T47D (cell line): ENCODE measurements around the gene IGSF3.
"Not testable (repeated sequence)": the region's sequence is repeated elsewhere in the genome, so short reads cannot be mapped to it uniquely, and the experiment has no call there.

Experiments used
- DNase-seq, 2 experiments: peaks; one replicate each; pipeline versions ENCODE4 v3.0.0 to v3.0.0-alpha.2; 2011 to 2012; ENCODE audit warnings: low read depth in 1 of 2, low spot score in 1 of 2
- JUND ChIP-seq: IDR thresholded peaks from 2 replicates; pipeline ENCODE4 v1.6.1; 2012; ENCODE audit warnings: low read depth
- in situ Hi-C: cut with HindIII; loops from 2 replicates; pipeline ENCODE4 v1.10.0; 2016; ENCODE audit warnings: low sequenced_read_pairs, low pct_unique_long_range_greater_than_20kb

IGSF3 gene

GRCh38 chr1:116624040-116624439, 43.5 kb downstream of the IGSF3 start:
- in situ Hi-C loops = no loop called here
- no peak for TF ChIP-seq JUND
- DNase-seq = no peak

DNA sequence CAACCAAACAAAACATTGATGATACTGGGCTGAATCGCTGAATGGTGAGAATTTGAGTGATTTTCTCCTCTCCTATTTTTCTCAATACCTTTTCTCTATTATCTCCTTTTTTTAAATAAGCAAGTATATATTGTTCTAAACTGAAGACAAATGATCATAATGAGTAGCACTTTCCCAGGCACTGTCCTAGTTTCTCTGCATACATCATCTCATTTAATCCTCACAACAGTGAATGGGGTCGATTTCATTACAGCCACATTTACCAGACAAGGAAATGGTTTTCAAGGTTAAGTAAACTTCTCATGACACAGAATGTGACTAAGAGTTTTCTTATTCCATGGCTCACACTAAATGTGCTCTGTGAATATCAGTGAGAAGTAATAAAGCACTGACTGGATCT, 45.0 kb downstream of the IGSF3 start:
- DNase-seq, in situ Hi-C loops: not testable (repeated sequence)

- in situ Hi-C loops, DNase-seq: not testable (repeated sequence)
Observed at GRCh38 chr1:116621756-116622155, 45.8 kb downstream of the IGSF3 start.

DNA sequence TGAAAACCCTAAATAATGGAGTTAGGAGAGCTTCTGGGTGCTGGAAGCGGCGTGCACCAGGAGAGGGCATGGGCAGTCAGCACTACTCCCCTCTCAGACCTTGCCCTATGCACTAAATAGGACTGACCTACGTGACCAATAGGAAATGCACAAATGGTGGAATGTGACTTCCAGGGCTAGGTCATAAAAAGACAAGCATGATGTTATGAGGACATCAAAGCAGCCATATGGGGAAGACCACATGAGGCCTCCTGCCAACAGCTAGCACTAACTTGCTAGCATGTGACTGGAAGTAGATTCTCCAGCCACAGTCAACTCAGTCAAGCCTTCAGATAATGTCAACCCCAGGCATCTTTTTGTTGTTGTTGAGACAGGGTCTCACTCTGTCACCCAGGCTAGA, 47.1 kb downstream of the IGSF3 start:
- DNase-seq, in situ Hi-C loops: not testable (repeated sequence)

GRCh38 chr1:116619106-116619505, 48.4 kb downstream of the IGSF3 start:
- peak in 1 of 2 experiments; percentile 85 for DNase-seq
- in situ Hi-C loops = not testable (repeated sequence)

DNA sequence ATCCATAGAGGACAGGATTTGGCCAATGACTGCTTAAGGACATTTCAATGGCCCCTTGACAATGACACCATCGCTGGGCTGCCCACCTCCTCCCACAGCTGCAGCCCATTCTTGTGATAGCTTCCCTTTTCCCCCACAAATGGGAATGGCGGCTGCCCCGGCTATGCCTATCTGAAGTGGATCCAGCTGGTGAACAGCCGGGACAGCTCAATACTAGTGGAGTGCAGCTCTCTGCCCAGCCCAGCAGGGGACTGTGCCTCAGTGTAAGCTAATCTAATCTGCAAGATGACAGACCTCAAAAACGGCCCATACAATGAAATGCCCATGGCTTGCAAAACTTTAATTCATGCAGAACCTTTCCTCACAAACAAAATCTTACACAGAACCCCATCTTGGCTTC, 49.7 kb downstream of the IGSF3 start:
- in situ Hi-C loops, DNase-seq: not testable (repeated sequence)

- DNase-seq, in situ Hi-C loops: not testable (repeated sequence)
Observed at GRCh38 chr1:116613825-116614224, 53.7 kb downstream of the IGSF3 start.

DNA sequence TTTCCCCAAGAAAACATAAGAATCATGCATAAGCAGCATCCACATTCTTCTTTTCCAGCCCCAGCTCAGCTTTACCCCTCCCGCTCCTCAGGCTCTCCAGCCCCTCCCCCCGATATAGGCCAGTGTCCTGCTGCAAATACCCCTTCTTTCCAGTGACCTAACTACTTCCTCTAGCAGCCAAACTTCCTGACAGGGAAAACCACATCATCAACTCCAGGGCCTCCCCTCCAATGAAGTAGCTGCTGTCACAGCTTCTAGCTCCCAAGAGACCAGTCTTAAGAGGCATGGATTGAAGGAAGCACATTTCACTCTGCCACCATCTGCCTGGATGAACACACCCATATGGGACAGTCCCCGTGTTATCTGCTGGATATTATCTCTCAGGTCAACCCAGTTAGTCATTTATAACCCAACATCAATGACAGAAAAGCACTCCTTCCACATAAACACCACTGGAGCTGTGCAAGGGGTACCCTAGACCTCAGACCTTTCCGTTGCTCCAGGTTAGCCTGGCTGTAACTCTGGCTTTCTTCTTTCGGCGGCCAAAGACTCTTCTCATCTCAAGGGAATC, 57.6 kb downstream of the IGSF3 start:
- in situ Hi-C loops, DNase-seq: not testable (repeated sequence)

DNA sequence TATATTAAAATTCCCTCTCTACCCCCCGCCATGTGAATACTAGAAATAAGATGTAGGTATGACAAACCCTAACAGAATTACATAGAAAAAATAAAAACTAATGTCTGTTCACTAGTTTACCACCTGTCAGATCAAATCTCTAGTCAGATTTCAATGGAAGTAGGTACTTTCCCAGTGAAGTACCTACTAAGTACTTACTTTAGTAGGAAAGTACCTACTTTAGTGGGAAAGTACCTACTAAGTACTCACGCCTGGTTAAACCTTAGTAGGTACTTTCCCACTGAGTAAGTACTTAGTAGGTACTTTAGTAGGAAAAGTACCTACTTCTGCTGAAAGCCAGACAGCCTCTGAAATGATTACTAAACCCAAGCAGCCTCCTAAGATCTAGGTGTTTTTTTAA, 58.7 kb downstream of the IGSF3 start:
- in situ Hi-C loops, DNase-seq: not testable (repeated sequence)

GRCh38 chr1:116608151-116608550, 59.4 kb downstream of the IGSF3 start:
- in situ Hi-C loops, DNase-seq: not testable (repeated sequence)

DNA sequence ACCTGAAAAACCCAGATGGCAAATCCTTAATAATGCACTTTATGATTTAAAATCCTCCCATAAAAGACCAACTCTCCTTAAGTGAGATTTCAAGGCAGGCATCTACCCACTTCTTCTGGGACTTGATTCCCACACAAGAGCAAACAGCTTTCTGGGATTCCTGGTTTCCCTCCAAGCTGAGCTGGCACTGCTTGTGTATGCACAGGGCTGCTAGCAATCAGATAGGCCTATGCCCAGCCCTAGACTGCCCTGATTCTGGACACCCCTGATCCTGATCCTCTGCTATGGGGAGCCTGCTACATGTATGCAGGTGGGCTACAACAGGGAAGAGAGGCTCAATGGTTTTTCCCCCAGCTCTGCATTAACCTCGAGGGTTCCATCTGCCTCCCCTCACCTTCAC, 60.1 kb downstream of the IGSF3 start:
- in situ Hi-C loops, DNase-seq: not testable (repeated sequence)

DNA sequence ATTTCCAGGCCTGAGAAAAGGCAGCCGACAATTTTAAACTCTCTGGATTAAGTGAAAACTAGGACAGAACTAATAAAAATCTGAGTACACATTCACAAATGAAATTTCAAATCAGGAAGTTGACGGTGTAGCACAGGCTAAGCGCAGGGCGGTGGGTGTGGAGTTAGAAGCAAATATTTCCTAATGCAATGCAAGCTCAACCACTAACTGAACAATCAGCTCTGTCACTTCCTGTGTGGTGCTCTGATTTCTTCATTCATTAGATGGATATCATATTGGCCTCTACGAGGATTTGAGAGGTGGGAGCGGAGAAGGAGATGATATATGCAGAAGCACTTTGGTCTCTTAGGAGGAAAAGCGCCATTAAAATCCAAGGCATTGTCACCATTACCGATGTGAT, 61.5 kb downstream of the IGSF3 start:
- in situ Hi-C loops, DNase-seq: not testable (repeated sequence)

DNA sequence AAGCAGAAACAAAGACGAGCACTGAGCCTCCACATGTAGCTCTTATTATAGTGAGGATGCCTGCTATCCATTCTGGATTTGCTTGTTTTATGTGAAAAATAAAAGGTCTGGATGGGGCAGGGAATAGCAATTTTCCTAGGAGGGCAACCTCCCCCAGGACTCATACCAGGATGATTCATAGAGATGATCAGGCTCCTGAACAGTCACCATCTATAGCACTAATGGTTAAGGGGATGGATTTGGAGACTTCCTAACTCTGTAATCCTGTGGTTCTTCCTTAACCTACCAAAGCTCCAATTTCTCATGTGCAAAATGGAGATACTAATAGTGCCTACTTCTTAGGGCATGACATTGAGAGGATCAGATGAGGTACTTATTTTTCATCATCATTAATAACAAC, 62.2 kb downstream of the IGSF3 start:
- no peak for DNase-seq
- in situ Hi-C loops = no loop called here
- no peak for TF ChIP-seq JUND

DNA sequence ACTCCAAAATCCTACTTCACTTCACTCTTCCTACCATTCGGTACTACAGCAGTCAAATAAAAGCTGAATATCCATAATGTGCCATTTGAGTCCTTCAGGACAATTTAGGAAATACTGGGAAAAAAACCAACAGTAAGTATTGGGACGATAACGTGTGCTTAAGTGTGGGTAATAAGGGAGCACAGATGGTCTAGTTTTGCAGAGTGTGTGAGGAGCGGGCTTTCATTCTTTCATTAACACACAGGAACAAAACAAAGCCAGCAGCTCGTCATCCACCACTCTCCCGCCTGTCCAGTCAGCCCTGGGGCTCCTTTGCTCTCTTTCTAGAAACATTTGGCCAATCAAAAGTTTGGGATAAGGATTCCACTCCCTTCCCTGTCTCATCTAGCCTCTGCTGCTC, 63.1 kb downstream of the IGSF3 start:
- DNase-seq, in situ Hi-C loops: not testable (repeated sequence)

- in situ Hi-C loops, DNase-seq: not testable (repeated sequence)
Observed at GRCh38 chr1:116603646-116604045, 63.9 kb downstream of the IGSF3 start.

- in situ Hi-C loops, DNase-seq: not testable (repeated sequence)
Observed at GRCh38 chr1:116599369-116599768, 68.2 kb downstream of the IGSF3 start.

- DNase-seq, in situ Hi-C loops: not testable (repeated sequence)
Observed at GRCh38 chr1:116598420-116599036, 69.0 kb downstream of the IGSF3 start.

DNA sequence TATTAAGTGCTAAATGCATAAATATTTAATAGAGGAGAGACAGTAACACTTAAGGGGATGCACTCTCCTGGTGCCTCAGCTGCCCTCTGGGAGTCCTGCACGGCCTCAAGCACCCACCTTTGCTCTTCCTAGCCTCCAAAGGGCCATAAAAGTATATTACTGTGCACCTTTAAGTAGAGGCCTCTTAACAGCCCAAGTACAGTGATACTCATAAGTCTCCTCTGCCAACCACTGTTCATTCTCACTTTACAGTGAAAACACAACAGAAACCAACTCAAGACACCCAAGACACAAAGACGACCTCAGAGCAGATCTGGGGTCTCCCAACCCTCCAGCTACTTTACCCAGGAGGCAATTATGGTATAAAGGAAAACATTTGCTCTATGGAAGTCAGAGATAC, 70.1 kb downstream of the IGSF3 start:
- in situ Hi-C loops, DNase-seq: not testable (repeated sequence)

- in situ Hi-C loops, DNase-seq: not testable (repeated sequence)
Observed at GRCh38 chr1:116596742-116597307, 70.7 kb downstream of the IGSF3 start.
